CD4-positive, alpha-beta memory T cell (primary cell): ENCODE results near the gene RERE. TPM values are rescaled to one million over a fixed set of nuclear protein-coding genes. Genes with fewer than 3 reads are reported as not detected.

ENCODE experiments used
- CTCF ChIA-PET: fragments of 350-600 bp; sonication (Branson Sonifier 250); formaldehyde crosslinking; loops from one replicate; lab custom pipeline; 2021; ENCODE audit warnings: inconsistent platforms; ENCODE audit not compliant: partially characterized antibody; lab: Charles Lee
- POLR2A ChIA-PET: fragments of 350-600 bp; sonication (Branson Sonifier 250); formaldehyde crosslinking; loops from one replicate; lab custom pipeline; 2021; ENCODE audit not compliant: partially characterized antibody; lab: Charles Lee
- DNase-seq, 5 donors: peaks; one replicate each; pipeline versions ENCODE4 v3.0.0 to v3.0.0-alpha.2; 2020 to 2022; ENCODE audit warnings: mixed read lengths in 1 of 5
- H3K27ac ChIP-seq: one replicate; pipeline ENCODE4 v1.7.0; 2013; ENCODE audit warnings: low read depth, low read length
- H3K27me3 ChIP-seq: 2 replicates; pipeline ENCODE4 v1.7.0; 2013; ENCODE audit warnings: mild to moderate bottlenecking, low read length, moderate library complexity; ENCODE audit not compliant: insufficient read depth
- H3K36me3 ChIP-seq: 2 replicates; pipeline ENCODE4 v1.7.0; 2013; ENCODE audit warnings: mild to moderate bottlenecking, low read length, moderate library complexity; ENCODE audit not compliant: insufficient read depth
- H3K4me1 ChIP-seq: 2 replicates; pipeline ENCODE4 v1.7.0; 2013; ENCODE audit warnings: mild to moderate bottlenecking, low read length, moderate library complexity; ENCODE audit not compliant: insufficient read depth
- H3K4me3 ChIP-seq, 2 donors: one replicate each; pipeline ENCODE4 v1.7.0; 2013; ENCODE audit warnings: low read length in 2 of 2, mild to moderate bottlenecking in 1 of 2
- H3K9me3 ChIP-seq, 2 donors: one replicate each; pipeline ENCODE4 v1.7.0; 2013; ENCODE audit warnings: low read length in 2 of 2, control low read depth in 1 of 2; ENCODE audit not compliant: control insufficient read depth in 1 of 2
- H3K27ac Mint-ChIP-seq, 7 donors: one replicate each; pipeline ENCODE4 v1.8.0; 2020 to 2021; ENCODE audit warnings: mixed read lengths in 7 of 7, mild to moderate bottlenecking in 6 of 7, inconsistent platforms in 3 of 7, moderate library complexity in 3 of 7
- H3K27me3 Mint-ChIP-seq, 2 donors: one replicate each; pipeline ENCODE4 v1.8.0; 2020 to 2021; ENCODE audit warnings: mixed read lengths in 2 of 2
- H3K36me3 Mint-ChIP-seq, 2 donors: one replicate each; pipeline ENCODE4 v1.8.0; 2020 to 2021; ENCODE audit warnings: mixed read lengths in 2 of 2, inconsistent platforms in 1 of 2, mild to moderate bottlenecking in 1 of 2
- H3K4me1 Mint-ChIP-seq, 4 donors: one replicate each; pipeline ENCODE4 v1.8.0; 2020 to 2021; ENCODE audit warnings: mixed read lengths in 4 of 4, mild to moderate bottlenecking in 1 of 4
- H3K4me3 Mint-ChIP-seq, 8 donors: one replicate each; pipeline ENCODE4 v1.8.0; 2020 to 2021; ENCODE audit warnings: mixed read lengths in 8 of 8, mild to moderate bottlenecking in 7 of 8, moderate library complexity in 6 of 8, inconsistent platforms in 3 of 8
- H3K9me3 Mint-ChIP-seq, 8 donors: one replicate each; pipeline ENCODE4 v1.8.0; 2020 to 2021; ENCODE audit warnings: mixed read lengths in 8 of 8, mild to moderate bottlenecking in 5 of 8, inconsistent platforms in 3 of 8, moderate library complexity in 1 of 8
- intact Hi-C: fragments of 100-400 bp; cut with micrococcal nuclease; formaldehyde crosslinking; loops from one replicate; pipeline ENCODE4 v1.15.1; 2023
- polyA plus RNA-seq, 2 donors: library from polyadenylated mRNA; unstranded; fragments of 300-500 nt; fragmentation: Illumina TruSeq; gene quantifications; one replicate each; pipeline ENCODE4 v1.2.3, GENCODE V29; 2021
- total RNA-seq, 2 experiments: library from RNA; stranded (reverse); gene quantifications; one replicate each; pipeline ENCODE4 v1.2.3, GENCODE V29; 2021

Gene RERE
- total and polyA plus RNA-seq, 4 experiments from 2014 or later: 0.38 to 117 (median 60.3) TPM

DNA sequence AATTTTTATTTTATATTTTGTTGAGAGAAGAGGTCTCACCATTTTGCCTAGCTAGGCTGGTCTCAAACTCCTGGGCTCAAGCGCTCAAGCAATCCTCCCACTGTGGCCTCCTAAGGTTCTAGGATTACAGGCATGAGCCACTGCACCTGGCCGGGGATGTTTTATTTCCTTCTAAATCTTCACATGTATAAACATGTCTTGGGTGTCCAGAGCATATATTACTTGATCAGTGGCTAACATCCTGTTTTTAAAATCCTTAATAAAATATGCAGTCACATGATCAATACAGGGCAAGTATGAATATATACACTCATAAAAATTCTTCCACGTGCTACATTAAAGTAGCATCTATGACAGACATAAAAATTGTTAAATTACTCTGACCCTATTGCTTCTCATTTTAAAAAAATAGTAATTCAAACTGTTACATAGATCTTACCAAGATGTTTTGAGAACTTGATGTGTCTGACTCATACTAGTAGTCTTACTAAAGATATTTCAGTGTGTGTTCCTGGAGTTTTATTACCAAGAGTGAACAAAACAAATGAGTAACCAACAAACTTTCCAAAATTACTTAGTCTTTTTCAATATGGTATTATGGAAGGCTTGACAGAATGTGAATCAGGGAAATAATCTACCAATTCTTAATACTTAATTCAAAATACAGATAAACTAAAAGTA, 277.0 kb downstream of the RERE start:
- ChIA-PET POLR2A (no interaction called here), CTCF (no interaction called here)
- peaks cover 0 to 9% (median 3%) of the 10 kb centered on the region in 8 donors for H3K9me3 Mint-ChIP-seq
- no peaks in the 10 kb centered on the region for H3K9me3 ChIP-seq
- peaks cover 8 to 13% (median 11%) of the 10 kb centered on the region in 4 donors for H3K4me1 Mint-ChIP-seq
- intact Hi-C loops: no loop called here
- no peaks in the 10 kb centered on the region for H3K27me3 Mint-ChIP-seq
- H3K4me1 ChIP-seq: no peaks in the 10 kb centered on the region
- no peak overlapping the region for H3K27ac ChIP-seq
- H3K4me3 ChIP-seq: no peak overlapping the region
- H3K27ac Mint-ChIP-seq: no peak overlapping the region
- H3K36me3 ChIP-seq: no peaks in the 10 kb centered on the region
- no peak for DNase-seq
- peaks cover 13 to 24% of the 10 kb centered on the region in 2 donors for H3K36me3 Mint-ChIP-seq
- H3K4me3 Mint-ChIP-seq: no peak overlapping the region
- H3K27me3 ChIP-seq: no peaks in the 10 kb centered on the region

DNA sequence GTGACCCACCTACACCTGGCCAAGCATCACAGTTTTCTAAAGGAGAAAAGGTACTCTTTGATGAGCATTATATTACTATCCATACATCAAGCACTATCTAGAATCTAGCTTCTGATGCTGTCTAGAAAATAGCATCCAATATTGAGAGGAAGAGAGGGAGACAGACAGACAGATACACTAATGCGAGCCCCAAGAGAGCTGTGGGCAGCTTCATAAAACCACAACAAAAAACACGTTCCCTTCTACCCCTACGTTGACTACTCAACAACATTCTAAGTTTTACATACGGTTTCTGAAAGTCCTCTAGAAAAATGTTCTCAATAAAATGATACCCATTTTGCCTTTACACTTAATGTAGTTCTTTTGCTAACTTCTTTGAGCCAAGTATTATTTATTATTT, 277.8 kb downstream of the RERE start:
- H3K36me3 ChIP-seq: no peaks in the 10 kb centered on the region
- ChIA-PET POLR2A (no interaction called here), CTCF (no interaction called here)
- DNase-seq: no peak
- no peak overlapping the region for H3K4me3 ChIP-seq
- Mint-ChIP-seq H3K27ac (no peak overlapping the region), H3K27me3 (no peaks in the 10 kb centered on the region), H3K4me3 (no peak overlapping the region), H3K9me3 (peaks cover 0 to 6% (median 3%) of the 10 kb centered on the region in 8 donors), H3K36me3 (peaks cover 8 to 18% of the 10 kb centered on the region in 2 donors), H3K4me1 (peaks cover under 1 to 8% (median 6%) of the 10 kb centered on the region in 4 donors)
- intact Hi-C loops: no loop called here
- no peaks in the 10 kb centered on the region for H3K27me3 ChIP-seq
- H3K27ac ChIP-seq: no peak overlapping the region
- H3K4me1 ChIP-seq: no peaks in the 10 kb centered on the region
- H3K9me3 ChIP-seq: no peaks in the 10 kb centered on the region

DNA sequence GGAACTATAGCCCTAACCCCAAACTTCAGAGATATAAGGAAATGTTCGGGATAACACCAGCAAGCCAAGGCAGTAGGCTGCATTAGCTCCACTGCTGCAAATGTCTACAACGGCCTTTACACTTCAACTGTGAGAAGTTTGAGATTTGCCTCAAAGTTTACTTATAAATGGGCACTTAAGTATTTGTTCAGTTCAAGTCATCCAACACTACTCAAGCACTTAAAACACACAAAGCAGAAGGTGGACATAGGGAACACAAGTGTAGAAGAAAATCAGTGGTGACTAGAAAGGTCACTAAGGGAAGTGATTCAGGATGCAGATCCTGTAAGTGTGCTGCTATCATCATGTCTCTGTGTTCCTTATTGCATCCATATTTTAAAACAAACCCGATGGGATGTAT, 278.9 kb downstream of the RERE start:
- H3K4me1 Mint-ChIP-seq: peaks cover 3 to 13% (median 8%) of the 10 kb centered on the region in 4 donors
- Histone ChIP-seq H3K4me1 (peaks cover 4% of the 10 kb centered on the region), H3K27me3 (no peaks in the 10 kb centered on the region), H3K27ac (no peak overlapping the region), H3K36me3 (no peaks in the 10 kb centered on the region), H3K4me3 (no peak overlapping the region), H3K9me3 (no peaks in the 10 kb centered on the region)
- no peak overlapping the region for H3K4me3 Mint-ChIP-seq
- H3K36me3 Mint-ChIP-seq: peaks cover 4 to 7% of the 10 kb centered on the region in 2 donors
- H3K27ac Mint-ChIP-seq: no peak overlapping the region
- intact Hi-C loops: no loop called here
- H3K9me3 Mint-ChIP-seq: no peaks in the 10 kb centered on the region
- ChIA-PET POLR2A (interaction anchor here (0.8 kb wide), 1 partner anchor 9 kb away, joined by 3 read pairs; no protein-coding TSS in a partner anchor), CTCF (no interaction called here)
- no peaks in the 10 kb centered on the region for H3K27me3 Mint-ChIP-seq
- DNase-seq: no peak

DNA sequence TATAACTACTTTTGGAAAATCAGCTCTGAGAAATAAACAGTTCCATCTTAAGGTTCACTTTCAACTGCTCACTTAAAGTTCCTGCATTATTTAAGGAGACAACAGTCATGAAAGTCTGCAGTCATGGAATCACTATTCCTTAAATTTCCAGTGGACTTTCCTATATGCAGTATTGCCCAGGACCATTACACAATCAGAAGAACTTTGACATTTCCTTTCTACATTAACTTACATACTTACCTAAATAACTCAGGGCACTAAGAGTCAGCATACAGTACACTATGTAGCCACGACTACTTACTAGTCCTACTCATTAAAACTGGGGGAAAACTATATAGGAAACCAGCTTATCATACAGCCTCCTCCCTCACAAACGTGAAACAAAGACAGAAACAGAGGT, 279.4 kb downstream of the RERE start:
- H3K4me1 ChIP-seq: peaks cover 9% of the 10 kb centered on the region
- no peaks in the 10 kb centered on the region for H3K9me3 ChIP-seq
- intact Hi-C loops: no loop called here
- Mint-ChIP-seq H3K27me3 (no peaks in the 10 kb centered on the region), H3K27ac (no peak overlapping the region), H3K9me3 (no peaks in the 10 kb centered on the region), H3K4me1 (peaks cover 8 to 19% (median 12%) of the 10 kb centered on the region in 4 donors), H3K4me3 (no peak overlapping the region), H3K36me3 (peaks cover 4 to 6% of the 10 kb centered on the region in 2 donors)
- ChIA-PET POLR2A (interaction anchor here (0.8 kb wide), 1 partner anchor 8 kb away, joined by 3 read pairs; no protein-coding TSS in a partner anchor), CTCF (no interaction called here)
- DNase-seq: no peak
- H3K4me3 ChIP-seq: no peak overlapping the region
- no peaks in the 10 kb centered on the region for H3K36me3 ChIP-seq
- H3K27me3 ChIP-seq: no peaks in the 10 kb centered on the region
- H3K27ac ChIP-seq: no peak overlapping the region

DNA sequence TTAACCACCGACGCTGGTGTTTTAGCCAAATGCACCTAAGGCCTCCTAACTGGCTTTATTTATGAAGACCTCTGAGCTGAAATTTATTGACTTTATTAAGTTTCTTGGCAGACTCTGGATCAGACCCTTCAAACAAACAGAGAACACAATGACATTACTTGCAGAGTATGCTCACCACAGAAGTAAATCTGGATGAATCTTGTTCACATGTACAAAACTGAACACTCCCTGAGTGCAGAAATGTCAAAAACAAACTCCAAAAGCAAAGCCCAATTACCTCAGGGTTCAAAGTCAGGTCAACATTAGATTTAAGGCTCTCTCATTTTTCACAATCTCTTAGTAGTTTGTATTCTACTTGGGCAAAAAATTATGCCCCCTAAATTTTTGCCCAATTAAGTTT, 280.9 kb downstream of the RERE start:
- DNase-seq: no peak
- no peaks in the 10 kb centered on the region for H3K27me3 Mint-ChIP-seq
- peaks cover 4 to 6% of the 10 kb centered on the region in 2 donors for H3K36me3 Mint-ChIP-seq
- H3K9me3 Mint-ChIP-seq: no peaks in the 10 kb centered on the region
- H3K27ac Mint-ChIP-seq: peak overlapping the region in 2 of 7 donors; percentile 17 to 75
- Histone ChIP-seq H3K9me3 (no peaks in the 10 kb centered on the region), H3K27ac (no peak overlapping the region), H3K36me3 (no peaks in the 10 kb centered on the region), H3K4me1 (peaks cover 12% of the 10 kb centered on the region), H3K27me3 (no peaks in the 10 kb centered on the region), H3K4me3 (no peak overlapping the region)
- POLR2A ChIA-PET: no interaction called here
- no peak overlapping the region for H3K4me3 Mint-ChIP-seq
- intact Hi-C loops: no loop called here
- CTCF ChIA-PET: interaction anchor here (0.6 to 1.1 kb wide), 2 partner anchors 28 to 590 kb away, joined by 3 to 4 read pairs; no protein-coding TSS in a partner anchor
- H3K4me1 Mint-ChIP-seq: peaks cover 11 to 21% (median 15%) of the 10 kb centered on the region in 4 donors

DNA sequence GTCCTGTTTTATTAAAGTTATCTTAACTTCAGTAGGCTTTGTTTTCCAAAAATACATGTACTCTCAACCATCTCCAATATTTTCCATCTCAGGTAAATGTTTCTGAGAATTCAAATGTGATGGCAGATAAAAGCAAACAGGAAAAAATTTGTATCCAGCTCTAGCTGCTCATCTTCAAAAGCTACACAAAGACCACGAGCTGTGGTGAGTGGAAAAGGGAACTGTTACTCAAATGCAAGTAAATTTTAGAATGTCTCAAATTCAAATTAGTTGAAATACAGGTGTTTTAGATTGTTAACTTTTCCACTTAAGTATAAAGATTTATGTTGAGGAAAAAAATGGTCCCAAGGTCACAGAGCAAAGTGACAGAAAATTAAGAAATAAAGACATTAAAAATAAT, 283.5 kb downstream of the RERE start:
- peaks cover 7 to 15% (median 12%) of the 10 kb centered on the region in 4 donors for H3K4me1 Mint-ChIP-seq
- H3K27ac Mint-ChIP-seq: no peak overlapping the region
- H3K9me3 Mint-ChIP-seq: no peaks in the 10 kb centered on the region
- H3K4me3 Mint-ChIP-seq: peak overlapping the region in 1 of 8 donors; percentile 76
- peaks cover 1 to 3% of the 10 kb centered on the region in 2 donors for H3K36me3 Mint-ChIP-seq
- H3K4me1 ChIP-seq: peaks cover 12% of the 10 kb centered on the region
- ChIA-PET CTCF (no interaction called here), POLR2A (interaction anchor here (0.9 to 1.5 kb wide), 4 partner anchors 8 to 137 kb away, joined by 3 to 4 read pairs (median 4); no protein-coding TSS in a partner anchor)
- no peaks in the 10 kb centered on the region for H3K27me3 Mint-ChIP-seq
- no peaks in the 10 kb centered on the region for H3K36me3 ChIP-seq
- H3K27ac ChIP-seq: no peak overlapping the region
- no peak overlapping the region for H3K4me3 ChIP-seq
- DNase-seq: no peak
- H3K9me3 ChIP-seq: no peaks in the 10 kb centered on the region
- H3K27me3 ChIP-seq: no peaks in the 10 kb centered on the region
- intact Hi-C loops: no loop called here

DNA sequence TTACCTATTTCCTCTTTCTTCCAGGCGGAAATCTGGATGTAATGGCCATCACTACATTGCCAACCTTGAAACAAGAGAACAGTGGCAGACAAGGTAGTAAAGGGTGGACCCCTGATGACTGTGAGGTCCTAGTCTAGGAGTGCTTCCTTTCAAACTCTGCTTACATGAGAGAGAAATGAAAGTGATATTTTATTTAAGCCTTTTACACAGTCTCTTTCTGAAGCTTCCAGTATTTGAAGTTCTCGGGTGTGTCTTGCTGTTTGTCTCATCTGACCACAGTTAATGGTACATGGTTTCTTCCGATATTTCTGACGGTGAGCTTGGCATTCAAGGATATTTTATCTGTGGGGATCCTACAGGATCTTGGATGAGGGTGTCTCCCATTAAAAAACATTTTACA, 284.3 kb downstream of the RERE start:
- Mint-ChIP-seq H3K4me3 (peak overlapping the region in 6 of 8 donors; percentile 30 to 76 (median 48)), H3K36me3 (peaks cover 1 to 3% of the 10 kb centered on the region in 2 donors), H3K4me1 (peaks cover 7 to 15% (median 12%) of the 10 kb centered on the region in 4 donors), H3K9me3 (no peaks in the 10 kb centered on the region), H3K27ac (peak overlapping the region; percentile 22 to 90 (median 77)), H3K27me3 (no peaks in the 10 kb centered on the region)
- H3K4me3 ChIP-seq: no peak overlapping the region
- ChIA-PET POLR2A (interaction anchor here (0.9 to 1.5 kb wide), 3 partner anchors 102 to 138 kb away, joined by 3 to 4 read pairs (median 3); no protein-coding TSS in a partner anchor), CTCF (no interaction called here)
- no peaks in the 10 kb centered on the region for H3K9me3 ChIP-seq
- H3K27ac ChIP-seq: no peak overlapping the region
- peaks cover 12% of the 10 kb centered on the region for H3K4me1 ChIP-seq
- no peaks in the 10 kb centered on the region for H3K27me3 ChIP-seq
- intact Hi-C loops: no loop called here
- no peaks in the 10 kb centered on the region for H3K36me3 ChIP-seq
- no peak for DNase-seq
